Measurements from ENCODE around the gene DPP10. TPM values are rescaled to one million over a fixed set of nuclear protein-coding genes. Genes with fewer than 3 reads are reported as not detected.

Gene DPP10
- total and polyA plus RNA-seq, 4 donors, result 0.04 to 4.1 (median 0.48) TPM

- Histone ChIP-seq H3K27ac (ENCODE audit: low read depth in 1 of 2, low read length in 2 of 2) (no peak overlapping the region), H3K27me3 (ENCODE audit: control insufficient read depth in 4 of 4, insufficient read depth in 4 of 4, low read length in 3 of 4) (no peaks in the 10 kb centered on the region), H3K9ac (ENCODE audit: low read depth in 1 of 2, low read length in 2 of 2) (no peak overlapping the region), H3K9me3 (ENCODE audit: control insufficient read depth in 4 of 4, low read length in 3 of 4) (no peaks in the 10 kb centered on the region), H3K4me3 (ENCODE audit: low read depth in 1 of 3, low read length in 3 of 3) (no peak overlapping the region), H3K36me3 (ENCODE audit: control insufficient read depth in 4 of 4, insufficient read depth in 3 of 4, low read depth in 1 of 4, low read length in 3 of 4) (no peaks in the 10 kb centered on the region), H3K4me1 (ENCODE audit: control insufficient read depth in 4 of 4, insufficient read depth in 4 of 4, low read length in 3 of 4) (no peaks in the 10 kb centered on the region)
- no peak for DNase-seq (ENCODE audit: low spot score)
- 52% methylated on average over 1 of the region's 1 CpG for WGBS
- TF ChIP-seq HNF4G (IDR thresholded peaks at IDR 0.05) (no peak), SP1 (IDR thresholded peaks at IDR 0.05) (no peak), GABPA (IDR thresholded peaks at IDR 0.05 in 1 of 2, conservative IDR thresholded peaks at IDR 0.05 in 1 of 2) (no peak), CTCF (IDR thresholded peaks at IDR 0.05; ENCODE audit: low read depth, low read length, missing input control) (no peak)
Measured at GRCh38 chr2:114598329-114598728, 155.9 kb downstream of the DPP10 start.

GRCh38 chr2:114609203-114609602 lies 166.8 kb downstream of the DPP10 start:
- no peaks in the 10 kb centered on the region for H3K36me3 ChIP-seq (ENCODE audit: control insufficient read depth in 4 of 4, insufficient read depth in 3 of 4, low read depth in 1 of 4, low read length in 3 of 4)
- H3K27me3 ChIP-seq (ENCODE audit: control insufficient read depth in 4 of 4, insufficient read depth in 4 of 4, low read length in 3 of 4), result no peaks in the 10 kb centered on the region
- no peak for DNase-seq (ENCODE audit: low spot score)
- WGBS, result 57% methylated on average over 4 of the region's 4 CpGs
- no peak overlapping the region for H3K27ac ChIP-seq (ENCODE audit: low read depth in 1 of 2, low read length in 2 of 2)
- no peak for TF ChIP-seq CTCF (IDR thresholded peaks at IDR 0.05; ENCODE audit: low read depth, low read length, missing input control)
- no peak for TF ChIP-seq NR2F2 (IDR thresholded peaks at IDR 0.05)
- no peak for TF ChIP-seq FOXA1 (IDR thresholded peaks at IDR 0.05)
- TF ChIP-seq MAX (IDR thresholded peaks at IDR 0.05), result no peak
- TF ChIP-seq EGR1 (IDR thresholded peaks at IDR 0.05; ENCODE audit: low read depth in 2 of 2), result no peak
- H3K4me1 ChIP-seq (ENCODE audit: control insufficient read depth in 4 of 4, insufficient read depth in 4 of 4, low read length in 3 of 4), result no peaks in the 10 kb centered on the region
- H3K9me3 ChIP-seq (ENCODE audit: control insufficient read depth in 4 of 4, low read length in 3 of 4), result no peaks in the 10 kb centered on the region
- no peak overlapping the region for H3K9ac ChIP-seq (ENCODE audit: low read depth in 1 of 2, low read length in 2 of 2)
- H3K4me3 ChIP-seq (ENCODE audit: low read depth in 1 of 3, low read length in 3 of 3), result no peak overlapping the region

- TF ChIP-seq SP1 (IDR thresholded peaks at IDR 0.05) (no peak), ZBTB33 (IDR thresholded peaks at IDR 0.05) (no peak), ATF3 (IDR thresholded peaks at IDR 0.05) (no peak), HNF4A (conservative IDR thresholded peaks at IDR 0.05) (no peak), FOXA1 (IDR thresholded peaks at IDR 0.05) (no peak), FOXA2 (IDR thresholded peaks at IDR 0.05) (no peak), HNF4G (IDR thresholded peaks at IDR 0.05) (no peak), REST (IDR thresholded peaks at IDR 0.05) (no peak)
- Histone ChIP-seq H3K4me3 (ENCODE audit: low read depth in 1 of 3, low read length in 3 of 3) (no peak overlapping the region), H3K9ac (ENCODE audit: low read depth in 1 of 2, low read length in 2 of 2) (no peak overlapping the region), H3K27ac (ENCODE audit: low read depth in 1 of 2, low read length in 2 of 2) (no peak overlapping the region), H3K4me1 (ENCODE audit: control insufficient read depth in 4 of 4, insufficient read depth in 4 of 4, low read length in 3 of 4) (no peaks in the 10 kb centered on the region), H3K9me3 (ENCODE audit: control insufficient read depth in 4 of 4, low read length in 3 of 4) (no peaks in the 10 kb centered on the region), H3K36me3 (ENCODE audit: control insufficient read depth in 4 of 4, insufficient read depth in 3 of 4, low read depth in 1 of 4, low read length in 3 of 4) (no peaks in the 10 kb centered on the region), H3K27me3 (ENCODE audit: control insufficient read depth in 4 of 4, insufficient read depth in 4 of 4, low read length in 3 of 4) (no peaks in the 10 kb centered on the region)
- 71% methylated on average over 8 of the region's 8 CpGs for WGBS
- no peak for DNase-seq (ENCODE audit: low spot score)
Measured at GRCh38 chr2:114609801-114610200, 167.4 kb downstream of the DPP10 start.

Measured in liver (tissue), 9 donors.